CD4-positive, alpha-beta T cell treated with Interleukin-21 for 1 hour (primary cell): Measurements from ENCODE around the gene MSLN.
"Not testable (repeated sequence)": the region's sequence is repeated elsewhere in the genome, so short reads cannot be mapped to it uniquely, and the experiment has no call there.

Experiments
- DNase-seq: peaks from one replicate; pipeline ENCODE4 v3.0.0-alpha.2; 2020

The MSLN gene

GRCh38 chr16:736936-737481 lies 23.5 kb upstream of the MSLN start:
- DNase-seq: no peak

GRCh38 chr16:739560-740458 lies 20.7 kb upstream of the MSLN start:
- DNase-seq: no peak

GRCh38 chr16:740459-740763 lies 20.1 kb upstream of the MSLN start:
- no peak for DNase-seq

GRCh38 chr16:740764-741505 lies 19.6 kb upstream of the MSLN start, which contains the start of gene CIAO3:
Gene CIAO3 (minus strand): TSS chr16:740997. CDS start chr16:740985, 12 bp downstream.
- DNase-seq: peak; percentile 92

GRCh38 chr16:741986-742629 lies 18.4 kb upstream of the MSLN start:
- no peak for DNase-seq

GRCh38 chr16:742894-743293 lies 17.6 kb upstream of the MSLN start:
- DNase-seq: not testable (repeated sequence)

- no peak for DNase-seq
Measured at GRCh38 chr16:743794-744500, 16.6 kb upstream of the MSLN start.

GRCh38 chr16:745739-746138 lies 14.8 kb upstream of the MSLN start:
- no peak for DNase-seq

GRCh38 chr16:746637-747036 lies 13.9 kb upstream of the MSLN start:
- no peak for DNase-seq

- DNase-seq: no peak
Measured at GRCh38 chr16:747978-748746, 12.4 kb upstream of the MSLN start.

- no peak for DNase-seq
Measured at GRCh38 chr16:749010-749409, 11.5 kb upstream of the MSLN start.

GRCh38 chr16:750485-750884 lies 10.0 kb upstream of the MSLN start:
- DNase-seq: no peak

- no peak for DNase-seq
Measured at GRCh38 chr16:751152-752006, 9.2 kb upstream of the MSLN start.

GRCh38 chr16:752007-752312 lies 8.6 kb upstream of the MSLN start:
- no peak for DNase-seq

- not testable (repeated sequence) for DNase-seq
Measured at GRCh38 chr16:754121-754607, 6.4 kb upstream of the MSLN start.

GRCh38 chr16:754656-755055 lies 5.9 kb upstream of the MSLN start:
- DNase-seq: peak; percentile 20

GRCh38 chr16:756428-756827 lies 4.1 kb upstream of the MSLN start:
- DNase-seq: no peak

- no peak for DNase-seq
Measured at GRCh38 chr16:759110-759910, 1.2 kb upstream of the MSLN start.

GRCh38 chr16:760065-760464 lies 469 bp upstream of the MSLN start:
- DNase-seq: no peak
